A549 (cell line): ENCODE results near the gene P2RY1. TPM values are rescaled to one million over a fixed set of nuclear protein-coding genes. Genes with fewer than 3 reads are reported as not detected.
A peak's percentile ranks its signal among the peaks of the same experiment; 100 is the strongest.
"Not testable (repeated sequence)": the region's sequence is repeated elsewhere in the genome, so short reads cannot be mapped to it uniquely, and the experiment has no call there.

ENCODE experiments used
- ATAC-seq, 2 experiments: fragments of 200-7000 bp in 1 of 2; fragments of >200 bp in 1 of 2; cut with Nextera tagmentation in 1 of 2; cut with Tn5 transposase in 1 of 2; 3 replicates each; pipeline versions ENCODE4 v1.8.0 to v1.9.1; 2018 to 2020; ENCODE audit warnings: mild to moderate bottlenecking in 1 of 2, moderate library complexity in 1 of 2
- CTCF ChIA-PET: fragments of 300-600 bp; sonication (Branson Sonifier 250); formaldehyde crosslinking; extraction: SDS; loops from one replicate; lab custom pipeline; 2021; ENCODE audit warnings: antibody characterized with exemption, inconsistent platforms; lab: Yijun Ruan, JAX
- POLR2A ChIA-PET: fragments of 350-600 bp; formaldehyde crosslinking; extraction: SDS; loops from one replicate; lab custom pipeline; 2021; ENCODE audit warnings: antibody characterized with exemption, inconsistent platforms; lab: Yijun Ruan, JAX
- DNase-seq, 2 experiments: peaks; one replicate each; pipeline versions ENCODE4 v3.0.0 to v3.0.0-alpha.2; 2011 to 2016; ENCODE audit warnings: low read depth in 1 of 2, low spot score in 1 of 2
- FAIRE-seq: peaks from 2 replicates; lab custom pipeline; 2011; peaks lifted over from hg19 to GRCh38; lab: Jason Lieb, UNC
- H3K27ac ChIP-seq, 2 experiments: fragments of >200 bp; sonication (Bioruptor Twin); formaldehyde crosslinking; 3 replicates each; pipeline ENCODE4 v1.5.1; 2016 to 2017
- H3K4me1 ChIP-seq: fragments of >200 bp; sonication (Bioruptor Twin); formaldehyde crosslinking; 3 replicates; pipeline ENCODE4 v1.6.1; 2016
- H3K4me2 ChIP-seq: fragments of >200 bp; sonication (Bioruptor Twin); formaldehyde crosslinking; 3 replicates; pipeline ENCODE4 v1.6.1; 2016
- H3K4me3 ChIP-seq: fragments of >200 bp; sonication (Bioruptor Twin); formaldehyde crosslinking; 3 replicates; pipeline ENCODE4 v1.5.1; 2016
- H3K9me3 ChIP-seq: fragments of >200 bp; sonication (Bioruptor Twin); formaldehyde crosslinking; 3 replicates; pipeline ENCODE4 v1.6.1; 2016
- CBX2 ChIP-seq: fragments of 200-600 bp; sonication (generic); IDR thresholded peaks from 2 replicates; pipeline ENCODE4 v1.6.1; 2016; ENCODE audit warnings: low read depth, mild to moderate bottlenecking, borderline replicate concordance
- CBX8 ChIP-seq: fragments of 200-600 bp; sonication (generic); IDR thresholded peaks from 2 replicates; pipeline ENCODE4 v1.6.1; 2016
- CHD4 ChIP-seq: fragments of 200-600 bp; sonication (generic); IDR thresholded peaks from 2 replicates; pipeline ENCODE4 v1.6.1; 2016; ENCODE audit warnings: antibody characterized with exemption, mild to moderate bottlenecking, borderline replicate concordance
- E2F6 ChIP-seq: IDR thresholded peaks from 2 replicates; pipeline ENCODE4 v1.6.1; 2012; ENCODE audit warnings: low read depth, borderline replicate concordance
- FOSB ChIP-seq: fragments of 250-450 bp; sonication (Bioruptor Pico); IDR thresholded peaks from 2 replicates; pipeline ENCODE4 v1.5.0; 2020; ENCODE audit warnings: mild to moderate bottlenecking, moderate library complexity
- FOSL2 ChIP-seq, 2 experiments: fragments of 450-650 bp in 1 of 2; fragments of >200 bp in 1 of 2; sonication (Bioruptor Twin) in 1 of 2; formaldehyde crosslinking; IDR thresholded peaks; 2 replicates each; pipeline versions ENCODE4 v1.5.0 to v1.6.1; 2016 to 2020; ENCODE audit warnings: mild to moderate bottlenecking in 1 of 2, moderate library complexity in 1 of 2
- FOXS1 ChIP-seq: fragments of 250-450 bp; sonication (Bioruptor Pico); IDR thresholded peaks from 2 replicates; pipeline ENCODE4 v1.5.0; 2020; ENCODE audit warnings: mild to moderate bottlenecking, moderate library complexity
- HDAC2 ChIP-seq: fragments of 200-600 bp; sonication (generic); IDR thresholded peaks from 2 replicates; pipeline ENCODE4 v1.6.1; 2016
- HEYL ChIP-seq: fragments of 250-450 bp; sonication (Bioruptor Pico); IDR thresholded peaks from 2 replicates; pipeline ENCODE4 v1.8.0; 2021; ENCODE audit warnings: mild to moderate bottlenecking, moderate library complexity
- MAFK ChIP-seq: fragments of 450-650 bp; IDR thresholded peaks from 2 replicates; pipeline ENCODE4 v1.6.1; 2014; ENCODE audit not compliant: partially characterized antibody
- MAZ ChIP-seq: fragments of 150-350 bp; IDR thresholded peaks from 2 replicates; pipeline ENCODE4 v1.6.1; 2014; ENCODE audit warnings: antibody characterized with exemption, low read depth, low read length, borderline replicate concordance
- NPAS2 ChIP-seq: fragments of 250-450 bp; sonication (Bioruptor Pico); IDR thresholded peaks from 2 replicates; pipeline ENCODE4 v1.8.0; 2022; ENCODE audit warnings: mild to moderate bottlenecking, moderate library complexity, borderline replicate concordance
- POLR2A ChIP-seq: IDR thresholded peaks from 2 replicates; pipeline ENCODE4 v1.6.1; 2012; ENCODE audit warnings: mild to moderate bottlenecking, low read length
- POLR2AphosphoS2 ChIP-seq: conservative IDR thresholded peaks from 2 replicates; pipeline ENCODE4 v1.6.1; 2012; ENCODE audit warnings: low read length, improper control_type of control experiment, inconsistent platforms
- RAD21 ChIP-seq, 2 experiments: fragments of >200 bp in 1 of 2; sonication (Bioruptor Twin) in 1 of 2; formaldehyde crosslinking in 1 of 2; IDR thresholded peaks in 1 of 2; conservative IDR thresholded peaks in 1 of 2; 2 replicates in 1 of 2; 3 replicates in 1 of 2; pipeline ENCODE4 v1.6.1; 2012 to 2018; ENCODE audit warnings: inconsistent platforms in 1 of 2
- RARB ChIP-seq: fragments of 250-450 bp; sonication (Bioruptor Pico); IDR thresholded peaks from 2 replicates; pipeline ENCODE4 v1.8.0; 2021; ENCODE audit warnings: mild to moderate bottlenecking, moderate library complexity
- RFX5 ChIP-seq: fragments of 450-650 bp; IDR thresholded peaks from 2 replicates; pipeline ENCODE4 v1.7.1; 2014; ENCODE audit warnings: antibody characterized with exemption, mild to moderate bottlenecking, moderate library complexity
- SMC3 ChIP-seq: fragments of >200 bp; sonication (Bioruptor Twin); formaldehyde crosslinking; IDR thresholded peaks from 3 replicates; pipeline ENCODE4 v1.6.1; 2018; ENCODE audit warnings: inconsistent platforms
- SREBF2 ChIP-seq: fragments of 450-650 bp; IDR thresholded peaks from 2 replicates; pipeline ENCODE4 v1.6.1; 2014; ENCODE audit warnings: mild to moderate bottlenecking, moderate library complexity
- TP53 ChIP-seq: fragments of 250-450 bp; sonication (Bioruptor Pico); IDR thresholded peaks from 2 replicates; pipeline ENCODE4 v1.5.0; 2021; ENCODE audit warnings: mild to moderate bottlenecking, moderate library complexity
- ZNF302 ChIP-seq: fragments of 250-450 bp; sonication (Bioruptor Pico); IDR thresholded peaks from 2 replicates; pipeline ENCODE4 v1.9.0; 2021; ENCODE audit warnings: inconsistent platforms, mild to moderate bottlenecking, moderate library complexity
- ZSCAN20 ChIP-seq: fragments of 250-450 bp; sonication (Bioruptor Pico); IDR thresholded peaks from 2 replicates; pipeline ENCODE4 v1.8.0; 2022; ENCODE audit warnings: mild to moderate bottlenecking, moderate library complexity
- WGBS: methylation state at CpG from one replicate; pipeline ENCODE4 v1.1.6; 2017; ENCODE audit errors: missing lambda C conversion rate; 5-methylcytosine and 5-hydroxymethylcytosine counted together
- polyA plus RNA-seq, 4 experiments: library from polyadenylated mRNA; depleted of rRNA in 3 of 4; stranded (reverse); fragments of >200 nt; fragmentation: RNase III in 1 of 4; extraction: RNeasy Plus Mini Kit Qiagen cat#74134 plus additional on column Dnase treatment in 1 of 4; gene quantifications; 2 replicates in 3 of 4; 3 replicates in 1 of 4; pipeline ENCODE4 v1.2.3, GENCODE V29; 2011 to 2017

P2RY1 gene
- polyA plus RNA-seq, 2 of the 4 experiments (the other 2 are of a cell fraction), result 0.17 to 0.35 TPM

- FAIRE-seq, result no peak
Observed at GRCh38 chr3:152870027-152870426, 35.1 kb downstream of the P2RY1 start.

GRCh38 chr3:152873314-152873713, 38.4 kb downstream of the P2RY1 start:
- DNase-seq, FAIRE-seq, H3K4me1 ChIP-seq, H3K9me3 ChIP-seq, POLR2A ChIA-PET, ATAC-seq, H3K4me2 ChIP-seq, H3K4me3 ChIP-seq, H3K27ac ChIP-seq: not testable (repeated sequence)
- CTCF ChIA-PET, result interaction anchor here (1.0 kb wide), 1 partner anchor 12 kb away, joined by 3 read pairs; no protein-coding TSS in a partner anchor

More at GRCh38 chr3:152870027-152870426, 35.1 kb downstream of the P2RY1 start:
- Histone ChIP-seq H3K4me2 (no peak overlapping the region), H3K4me1 (no peaks in the 10 kb centered on the region), H3K4me3 (no peak overlapping the region), H3K27ac (no peak overlapping the region), H3K9me3 (no peaks in the 10 kb centered on the region)
- DNase-seq (no peak), ATAC-seq (no peak)
- CTCF ChIA-PET, result no interaction called here
- POLR2A ChIA-PET, result no interaction called here
- no peak for TF ChIP-seq CBX2
- WGBS, result 79% methylated on average over 5 of the region's 5 CpGs

GRCh38 chr3:152874896-152875749, 40.2 kb downstream of the P2RY1 start:
- CTCF ChIA-PET, result no interaction called here
- ATAC-seq (no peak), DNase-seq (no peak), FAIRE-seq (peak; percentile 51)
- POLR2A ChIA-PET, result no interaction called here
- H3K4me3 ChIP-seq, result no peak overlapping the region
- no peaks in the 10 kb centered on the region for H3K9me3 ChIP-seq
- H3K4me2 ChIP-seq, result no peak overlapping the region
- H3K4me1 ChIP-seq, result no peaks in the 10 kb centered on the region
- no peak overlapping the region for H3K27ac ChIP-seq
- TF ChIP-seq SREBF2 (no peak), ZSCAN20 (CRISPR knock-in tag) (no peak), MAZ (no peak), RAD21 (conservative IDR thresholded peaks at IDR 0.05 in 1 of 2, IDR thresholded peaks at IDR 0.05 in 1 of 2) (no peak), MAFK (no peak), RARB (CRISPR knock-in tag) (no peak), RFX5 (no peak), E2F6 (no peak), FOXS1 (no peak), HEYL (CRISPR knock-in tag) (no peak), ZNF302 (CRISPR knock-in tag) (no peak), POLR2AphosphoS2 (no peak), FOSB (CRISPR knock-in tag) (no peak), POLR2A (no peak), HDAC2 (no peak), CBX8 (no peak), FOSL2 (IDR thresholded peaks at IDR 0.05) (no peak), FOSL2 (CRISPR knock-in tag; IDR thresholded peaks at IDR 0.05) (no peak)

GRCh38 chr3:152879130-152879789, 44.3 kb downstream of the P2RY1 start:
- POLR2A ChIA-PET, result interaction anchor here (0.7 kb wide), 1 partner anchor 389 kb away, joined by 8 read pairs; no protein-coding TSS in a partner anchor
- ATAC-seq, result no peak
- H3K4me3 ChIP-seq, result no peak overlapping the region
- no peak for TF ChIP-seq CHD4
- no peak for TF ChIP-seq TP53 (CRISPR knock-in tag)
- no peak for TF ChIP-seq SMC3
- TF ChIP-seq SREBF2, result no peak
- no peak for TF ChIP-seq NPAS2
- no peak for FAIRE-seq
- no peak overlapping the region for H3K4me2 ChIP-seq
- H3K9me3 ChIP-seq, result no peaks in the 10 kb centered on the region
- DNase-seq, result no peak
- CTCF ChIA-PET, result no interaction called here
- 74% methylated on average over 8 of the region's 8 CpGs for WGBS
- no peaks in the 10 kb centered on the region for H3K4me1 ChIP-seq
- no peak overlapping the region for H3K27ac ChIP-seq
